PFSK-1 (cell line): Measurements from ENCODE around the gene CFAP61.

Experiments
- FOXP2 ChIP-seq: optimal IDR thresholded peaks from 2 replicates; pipeline ENCODE3; 2011; ENCODE audit warnings: borderline replicate concordance, control low read depth, inconsistent platforms; ENCODE audit not compliant: insufficient read depth; ENCODE audit errors: extremely low read length, extremely low read depth
- POLR2AphosphoS5 ChIP-seq: IDR thresholded peaks from 2 replicates; pipeline ENCODE4 v1.6.1; 2012; ENCODE audit warnings: low read depth, mild to moderate bottlenecking, control low read depth, low read length, moderate library complexity
- SIN3A ChIP-seq: IDR thresholded peaks from 2 replicates; pipeline ENCODE4 v1.6.1; 2012; ENCODE audit warnings: mild to moderate bottlenecking, low read length, moderate library complexity, borderline replicate concordance; ENCODE audit not compliant: insufficient read depth
- TAF1 ChIP-seq: IDR thresholded peaks from 2 replicates; pipeline ENCODE4 v1.6.1; 2012; ENCODE audit warnings: low read length, control low read depth, borderline replicate concordance; ENCODE audit not compliant: insufficient read depth
- TF ChIP-seq, protein P1 (sequence below), 2 experiments: IDR thresholded peaks; 2 replicates each; pipeline versions ENCODE4 v1.6.1 to v1.8.0; 2011 to 2012; ENCODE audit warnings: low read depth in 2 of 2, low read length in 2 of 2, control low read depth in 1 of 2, inconsistent platforms in 1 of 2, mild to moderate bottlenecking in 1 of 2, moderate library complexity in 1 of 2; ENCODE audit not compliant: insufficient read depth in 1 of 2

Gene CFAP61

GRCh38 chr20:20398123-20398522, 345.8 kb downstream of the CFAP61 start:
- TF ChIP-seq SIN3A = no peak

DNA sequence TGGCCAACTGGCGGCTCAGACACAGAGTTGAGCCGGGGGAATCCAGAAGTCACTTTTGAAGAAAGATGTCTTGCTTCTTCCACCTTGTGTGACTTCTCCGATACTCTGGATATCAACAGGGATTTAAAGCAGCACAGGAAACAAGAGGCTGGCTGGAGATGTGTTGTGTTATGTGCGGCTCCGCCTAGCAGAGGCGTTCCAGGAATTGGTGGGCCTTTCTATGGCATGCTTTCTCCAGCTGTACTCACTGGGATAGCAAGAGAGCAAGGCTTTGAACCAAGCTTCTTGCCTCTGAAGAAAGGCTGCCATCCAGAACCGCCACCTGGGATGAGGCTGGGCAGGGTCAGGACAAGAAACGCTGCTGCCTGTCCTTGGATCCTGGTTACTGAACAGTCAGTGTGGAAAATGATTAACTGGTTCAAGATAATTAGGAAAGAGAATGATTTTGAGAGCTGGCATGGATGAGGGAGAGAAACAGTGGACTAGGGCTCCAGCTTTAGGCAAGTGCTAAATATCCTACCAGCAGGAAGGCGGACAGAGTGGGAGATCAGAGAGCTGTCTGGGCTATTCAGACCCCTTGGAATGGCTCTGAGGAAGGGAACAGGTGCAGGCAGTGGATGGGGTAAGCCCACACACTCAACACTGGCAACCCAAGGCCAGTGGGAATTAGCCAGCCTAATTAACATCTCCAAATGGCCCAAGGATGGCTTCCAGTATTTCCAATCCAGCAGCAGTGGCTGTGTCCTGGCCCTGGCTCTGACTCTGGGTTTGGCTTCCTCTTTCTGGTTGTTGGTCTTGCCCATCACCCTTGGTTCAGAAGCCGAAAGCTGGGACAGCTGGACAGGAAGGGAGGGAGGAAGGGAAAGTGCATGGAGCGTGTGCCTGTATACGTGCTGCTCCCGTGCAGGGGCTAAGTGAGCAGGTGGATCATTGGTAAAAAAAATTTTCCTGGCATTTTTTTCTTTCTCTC, 347.5 kb downstream of the CFAP61 start:
- TF ChIP-seq POLR2AphosphoS5 = no peak
- TF ChIP-seq, protein P1, sequence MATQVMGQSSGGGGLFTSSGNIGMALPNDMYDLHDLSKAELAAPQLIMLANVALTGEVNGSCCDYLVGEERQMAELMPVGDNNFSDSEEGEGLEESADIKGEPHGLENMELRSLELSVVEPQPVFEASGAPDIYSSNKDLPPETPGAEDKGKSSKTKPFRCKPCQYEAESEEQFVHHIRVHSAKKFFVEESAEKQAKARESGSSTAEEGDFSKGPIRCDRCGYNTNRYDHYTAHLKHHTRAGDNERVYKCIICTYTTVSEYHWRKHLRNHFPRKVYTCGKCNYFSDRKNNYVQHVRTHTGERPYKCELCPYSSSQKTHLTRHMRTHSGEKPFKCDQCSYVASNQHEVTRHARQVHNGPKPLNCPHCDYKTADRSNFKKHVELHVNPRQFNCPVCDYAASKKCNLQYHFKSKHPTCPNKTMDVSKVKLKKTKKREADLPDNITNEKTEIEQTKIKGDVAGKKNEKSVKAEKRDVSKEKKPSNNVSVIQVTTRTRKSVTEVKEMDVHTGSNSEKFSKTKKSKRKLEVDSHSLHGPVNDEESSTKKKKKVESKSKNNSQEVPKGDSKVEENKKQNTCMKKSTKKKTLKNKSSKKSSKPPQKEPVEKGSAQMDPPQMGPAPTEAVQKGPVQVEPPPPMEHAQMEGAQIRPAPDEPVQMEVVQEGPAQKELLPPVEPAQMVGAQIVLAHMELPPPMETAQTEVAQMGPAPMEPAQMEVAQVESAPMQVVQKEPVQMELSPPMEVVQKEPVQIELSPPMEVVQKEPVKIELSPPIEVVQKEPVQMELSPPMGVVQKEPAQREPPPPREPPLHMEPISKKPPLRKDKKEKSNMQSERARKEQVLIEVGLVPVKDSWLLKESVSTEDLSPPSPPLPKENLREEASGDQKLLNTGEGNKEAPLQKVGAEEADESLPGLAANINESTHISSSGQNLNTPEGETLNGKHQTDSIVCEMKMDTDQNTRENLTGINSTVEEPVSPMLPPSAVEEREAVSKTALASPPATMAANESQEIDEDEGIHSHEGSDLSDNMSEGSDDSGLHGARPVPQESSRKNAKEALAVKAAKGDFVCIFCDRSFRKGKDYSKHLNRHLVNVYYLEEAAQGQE (IDR thresholded peaks at IDR 0.05; ENCODE audit: insufficient read depth in 1 of 2, low read depth in 2 of 2, low read length in 2 of 2) = no peak
- no peak for TF ChIP-seq TAF1
- no peak for TF ChIP-seq FOXP2
- no peak for TF ChIP-seq SIN3A

DNA sequence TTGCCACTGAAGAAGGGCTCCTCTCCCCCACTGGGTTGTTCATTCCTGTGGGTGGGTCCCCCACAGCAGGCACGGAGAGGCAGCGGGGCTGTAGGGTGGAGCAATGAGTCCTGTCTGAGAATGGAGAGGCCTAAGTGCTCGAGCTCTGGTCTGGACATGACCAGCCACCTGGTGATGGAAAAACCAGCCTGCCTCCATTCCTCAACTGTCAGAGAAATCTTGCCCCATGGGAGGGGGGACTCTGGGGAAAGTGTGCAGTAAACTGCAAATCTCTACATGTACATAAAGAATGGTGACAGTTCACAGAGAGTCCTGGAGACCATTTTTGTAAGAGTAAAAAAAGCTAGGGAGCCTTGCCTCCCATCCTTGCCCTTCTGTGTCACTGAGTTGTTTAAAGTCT, 349.7 kb downstream of the CFAP61 start:
- TF ChIP-seq, protein P1 (IDR thresholded peaks at IDR 0.05; ENCODE audit: insufficient read depth in 1 of 2, low read depth in 2 of 2, low read length in 2 of 2) = no peak
- TF ChIP-seq POLR2AphosphoS5 = no peak
- no peak for TF ChIP-seq FOXP2
- no peak for TF ChIP-seq TAF1
- no peak for TF ChIP-seq SIN3A

- TF ChIP-seq, protein P1 (IDR thresholded peaks at IDR 0.05; ENCODE audit: insufficient read depth in 1 of 2, low read depth in 2 of 2, low read length in 2 of 2) = no peak
- TF ChIP-seq POLR2AphosphoS5 (no peak), SIN3A (no peak), TAF1 (no peak), FOXP2 (no peak)
Observed at GRCh38 chr20:20404633-20405032, 352.3 kb downstream of the CFAP61 start.

- TF ChIP-seq FOXP2 (no peak), SIN3A (no peak), TAF1 (no peak), POLR2AphosphoS5 (no peak)
- TF ChIP-seq, protein P1 (IDR thresholded peaks at IDR 0.05; ENCODE audit: insufficient read depth in 1 of 2, low read depth in 2 of 2, low read length in 2 of 2) = no peak
Observed at GRCh38 chr20:20405623-20406022, 353.3 kb downstream of the CFAP61 start.
